ENCODE data around the gene CLSTN2. TPM values are rescaled to one million over a fixed set of nuclear protein-coding genes. Genes with fewer than 3 reads are reported as not detected.
A peak's percentile ranks its signal among the peaks of the same experiment; 100 is the strongest.

The CLSTN2 gene
- total RNA-seq (under 1 TPM; 0.06 to 0.22 (median 0.13) TPM), polyA plus RNA-seq (under 1 TPM in 2 of 3 donors, not detected in 1; 0.02 to 0.13 TPM)
- long read RNA-seq, donor 1, result 0 reads
- long read RNA-seq, donor 2, result 0 reads

- Histone ChIP-seq H3K9me3 (no peaks in the 10 kb centered on the region), H3K4me1 (peaks cover 7 to 25% (median 22%) of the 10 kb centered on the region in 6 donors), H3K27me3 (replicated peaks in 1 of 7) (peaks cover 0 to 73% (median 49%) of the 10 kb centered on the region in 7 donors), H3K4me3 (peak within 1 kb of the TSS; percentile 9 to 65 (median 30)), H3K36me3 (no peaks in the 10 kb centered on the region), H3K27ac (no peak within 1 kb of the TSS)
- intact Hi-C loops (cut with DNase I; ENCODE audit: low total_unique reads), result loop anchor here (10.0 kb wide), 1 partner anchor 930 kb away; no protein-coding TSS in a partner anchor
- 1 to 2% (median 1%) methylated on average over 51 to 89 of the region's 89 CpGs for WGBS, 5 donors
- no peak for DNase-seq
- no peak for TF ChIP-seq POLR2AphosphoS5 (IDR thresholded peaks at IDR 0.05)
- TF ChIP-seq, protein P1, sequence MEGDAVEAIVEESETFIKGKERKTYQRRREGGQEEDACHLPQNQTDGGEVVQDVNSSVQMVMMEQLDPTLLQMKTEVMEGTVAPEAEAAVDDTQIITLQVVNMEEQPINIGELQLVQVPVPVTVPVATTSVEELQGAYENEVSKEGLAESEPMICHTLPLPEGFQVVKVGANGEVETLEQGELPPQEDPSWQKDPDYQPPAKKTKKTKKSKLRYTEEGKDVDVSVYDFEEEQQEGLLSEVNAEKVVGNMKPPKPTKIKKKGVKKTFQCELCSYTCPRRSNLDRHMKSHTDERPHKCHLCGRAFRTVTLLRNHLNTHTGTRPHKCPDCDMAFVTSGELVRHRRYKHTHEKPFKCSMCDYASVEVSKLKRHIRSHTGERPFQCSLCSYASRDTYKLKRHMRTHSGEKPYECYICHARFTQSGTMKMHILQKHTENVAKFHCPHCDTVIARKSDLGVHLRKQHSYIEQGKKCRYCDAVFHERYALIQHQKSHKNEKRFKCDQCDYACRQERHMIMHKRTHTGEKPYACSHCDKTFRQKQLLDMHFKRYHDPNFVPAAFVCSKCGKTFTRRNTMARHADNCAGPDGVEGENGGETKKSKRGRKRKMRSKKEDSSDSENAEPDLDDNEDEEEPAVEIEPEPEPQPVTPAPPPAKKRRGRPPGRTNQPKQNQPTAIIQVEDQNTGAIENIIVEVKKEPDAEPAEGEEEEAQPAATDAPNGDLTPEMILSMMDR (IDR thresholded peaks at IDR 0.05 in 8 of 11, conservative IDR thresholded peaks at IDR 0.05 in 3 of 11), result no peak
- TF ChIP-seq POLR2A (IDR thresholded peaks at IDR 0.05), result no peak
Observed at GRCh38 chr3:139935016-139935865, at the start of gene CLSTN2. CLSTN2 (plus strand) TSS chr3:139935185.

DNA sequence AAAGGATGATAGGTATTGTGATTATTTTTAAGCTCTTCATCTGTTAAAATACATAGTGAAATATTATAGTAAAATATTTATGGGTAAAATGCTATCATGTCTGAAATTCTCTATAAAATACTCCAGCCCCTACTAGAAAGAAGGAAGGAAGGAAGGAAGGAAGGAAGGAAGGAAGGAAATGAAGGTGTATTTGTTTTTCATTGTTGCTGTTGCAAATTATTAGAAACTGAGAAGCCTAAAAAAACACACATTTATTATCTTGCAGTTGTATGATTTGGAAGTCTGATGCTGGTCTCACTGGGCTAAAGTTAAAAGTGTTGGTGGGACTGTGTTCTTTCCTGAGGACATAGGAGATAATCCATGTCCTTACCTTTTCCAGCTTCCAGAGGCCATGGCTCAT is 47.6 kb upstream of the CLSTN2 start:
- no peaks in the 10 kb centered on the region for H3K27me3 ChIP-seq (replicated peaks in 1 of 7)
- H3K9me3 ChIP-seq, result peaks cover 0 to 16% (median 8%) of the 10 kb centered on the region in 8 donors
- TF ChIP-seq, protein P1 (IDR thresholded peaks at IDR 0.05 in 8 of 11, conservative IDR thresholded peaks at IDR 0.05 in 3 of 11), result no peak
- TF ChIP-seq POLR2A (IDR thresholded peaks at IDR 0.05), result no peak
- no peak for TF ChIP-seq POLR2AphosphoS5 (IDR thresholded peaks at IDR 0.05)
- intact Hi-C loops (cut with DNase I; ENCODE audit: low total_unique reads), result no loop called here
- no peak overlapping the region for H3K27ac ChIP-seq
- DNase-seq, result no peak
- no peaks in the 10 kb centered on the region for H3K4me1 ChIP-seq
- no peak overlapping the region for H3K4me3 ChIP-seq
- no peaks in the 10 kb centered on the region for H3K36me3 ChIP-seq

- H3K27me3 ChIP-seq (replicated peaks in 1 of 7), result no peaks in the 10 kb centered on the region
- no peak overlapping the region for H3K4me3 ChIP-seq
- TF ChIP-seq POLR2A (IDR thresholded peaks at IDR 0.05) (no peak), POLR2AphosphoS5 (IDR thresholded peaks at IDR 0.05) (no peak)
- TF ChIP-seq, protein P1 (IDR thresholded peaks at IDR 0.05 in 8 of 11, conservative IDR thresholded peaks at IDR 0.05 in 3 of 11), result no peak
- intact Hi-C loops (cut with DNase I; ENCODE audit: low total_unique reads), result no loop called here
- H3K27ac ChIP-seq, result no peak overlapping the region
- peaks cover 0 to 4% (median 0%) of the 10 kb centered on the region in 8 donors for H3K9me3 ChIP-seq
- H3K36me3 ChIP-seq, result no peaks in the 10 kb centered on the region
- no peaks in the 10 kb centered on the region for H3K4me1 ChIP-seq
- no peak for DNase-seq
- 93 to 96% (median 95%) methylated on average over 2 of the region's 2 CpGs for WGBS, 5 donors
Observed at GRCh38 chr3:139888561-139889140, 46.3 kb upstream of the CLSTN2 start.
